Colonic mucosa (tissue), 4 donors: ENCODE data around the gene SMO. TPM values are rescaled to one million over a fixed set of nuclear protein-coding genes. Genes with fewer than 3 reads are reported as not detected.
A peak's percentile ranks its signal among the peaks of the same experiment; 100 is the strongest.

Experiments used
- DNase-seq: peaks from one replicate; pipeline ENCODE4 v3.0.0-alpha.2; 2020
- H3K27ac ChIP-seq: fragments of 200-600 bp; one replicate; pipeline ENCODE4 v1.8.0; 2021
- H3K27me3 ChIP-seq: fragments of 200-600 bp; one replicate; pipeline ENCODE4 v1.8.0; 2021
- H3K36me3 ChIP-seq: fragments of 200-600 bp; one replicate; pipeline ENCODE4 v1.8.0; 2021
- H3K4me1 ChIP-seq: fragments of 200-600 bp; one replicate; pipeline ENCODE4 v1.8.0; 2021; ENCODE audit warnings: mild to moderate bottlenecking
- H3K4me3 ChIP-seq: fragments of 200-600 bp; one replicate; pipeline ENCODE4 v1.8.0; 2021
- H3K9ac ChIP-seq, 2 donors: one replicate each; pipeline ENCODE4 v1.7.0; 2013; ENCODE audit warnings: control low read depth in 2 of 2, low read depth in 2 of 2, low read length in 2 of 2
- H3K9me3 ChIP-seq: fragments of 200-600 bp; one replicate; pipeline ENCODE4 v1.8.0; 2021
- CTCF ChIP-seq: fragments of 200-600 bp; IDR thresholded peaks from one replicate; pipeline ENCODE4 v1.8.0; 2022; ENCODE audit warnings: antibody characterized with exemption, mild to moderate bottlenecking
- intact Hi-C: fragments of 100-400 bp; cut with DNase I; formaldehyde crosslinking; loops from one replicate; pipeline ENCODE4 v1.14.1; 2022
- total RNA-seq, 2 donors: library from RNA; stranded (reverse); fragmentation: NEBNext Ultra II Directional in 1 of 2; extraction: Animal tissue kit (Norgen Biotek cat#: 25700) in 1 of 2; gene quantifications; one replicate each; pipeline ENCODE4 v1.2.1, GENCODE V29; 2021
- donor health status: healthy.
- donor health status: DM: no; HTN: no; CAD: no.
- donor health status: DM: no; HTN: no; CAD: no.

The SMO gene
- total RNA-seq, 2 donors from 2014 or later, result 1.6 to 3.6 TPM

- no peak overlapping the region for H3K27ac ChIP-seq
- H3K27me3 ChIP-seq, result no peaks in the 10 kb centered on the region
- no peak for TF ChIP-seq CTCF
- intact Hi-C loops, result no loop called here
- H3K4me1 ChIP-seq, result no peaks in the 10 kb centered on the region
- no peaks in the 10 kb centered on the region for H3K9me3 ChIP-seq
- H3K36me3 ChIP-seq, result no peaks in the 10 kb centered on the region
- no peak overlapping the region for H3K4me3 ChIP-seq
- no peak for DNase-seq
- H3K9ac ChIP-seq, result no peak overlapping the region
These were observed 20.9 kb downstream of the SMO start for GRCh38 chr7:129209067-129209926.

GRCh38 chr7:129210256-129210988 lies 22.0 kb downstream of the SMO start:
- H3K36me3 ChIP-seq, result no peaks in the 10 kb centered on the region
- peak; percentile 78 for TF ChIP-seq CTCF
- no peak overlapping the region for H3K9ac ChIP-seq
- H3K4me3 ChIP-seq, result no peak overlapping the region
- H3K9me3 ChIP-seq, result no peaks in the 10 kb centered on the region
- H3K4me1 ChIP-seq, result no peaks in the 10 kb centered on the region
- no peak overlapping the region for H3K27ac ChIP-seq
- intact Hi-C loops, result loop anchor here (2.0 to 10.0 kb wide), 2 partner anchors 46 to 424 kb away; no protein-coding TSS in a partner anchor
- DNase-seq, result peak; percentile 81
- H3K27me3 ChIP-seq, result no peaks in the 10 kb centered on the region

GRCh38 chr7:129210989-129211312 lies 22.5 kb downstream of the SMO start:
- H3K27ac ChIP-seq, result no peak overlapping the region
- no peaks in the 10 kb centered on the region for H3K9me3 ChIP-seq
- H3K36me3 ChIP-seq, result no peaks in the 10 kb centered on the region
- no peak for TF ChIP-seq CTCF
- no peak overlapping the region for H3K9ac ChIP-seq
- H3K4me1 ChIP-seq, result no peaks in the 10 kb centered on the region
- intact Hi-C loops, result loop anchor here (2.0 to 10.0 kb wide), 2 partner anchors 46 to 424 kb away; no protein-coding TSS in a partner anchor
- H3K27me3 ChIP-seq, result no peaks in the 10 kb centered on the region
- DNase-seq, result no peak
- H3K4me3 ChIP-seq, result no peak overlapping the region

GRCh38 chr7:129212126-129212525 lies 23.7 kb downstream of the SMO start:
- Histone ChIP-seq H3K4me3 (no peak overlapping the region), H3K9me3 (no peaks in the 10 kb centered on the region), H3K27me3 (no peaks in the 10 kb centered on the region), H3K36me3 (no peaks in the 10 kb centered on the region), H3K4me1 (no peaks in the 10 kb centered on the region), H3K27ac (no peak overlapping the region), H3K9ac (no peak overlapping the region)
- intact Hi-C loops, result loop anchor here (10.0 kb wide), 1 partner anchor 423 kb away; no protein-coding TSS in a partner anchor
- no peak for DNase-seq
- TF ChIP-seq CTCF, result no peak

- no peak for DNase-seq
- Histone ChIP-seq H3K4me1 (no peaks in the 10 kb centered on the region), H3K27me3 (no peaks in the 10 kb centered on the region), H3K36me3 (no peaks in the 10 kb centered on the region), H3K27ac (no peak overlapping the region), H3K4me3 (no peak overlapping the region), H3K9ac (no peak overlapping the region), H3K9me3 (no peaks in the 10 kb centered on the region)
- intact Hi-C loops, result loop anchor here (10.0 kb wide), 1 partner anchor 422 kb away; no protein-coding TSS in a partner anchor
- TF ChIP-seq CTCF, result no peak
These were observed 24.2 kb downstream of the SMO start for GRCh38 chr7:129212596-129212995.
